Measurements from ENCODE around the gene LGALS3BP.
"Not testable (repeated sequence)": the region's sequence is repeated elsewhere in the genome, so short reads cannot be mapped to it uniquely, and the experiment has no call there.

Gene LGALS3BP

GRCh38 chr17:78962984-78963348, 16.8 kb downstream of the LGALS3BP start:
- DNase-seq (ENCODE audit: low read depth), result not testable (repeated sequence)

DNA sequence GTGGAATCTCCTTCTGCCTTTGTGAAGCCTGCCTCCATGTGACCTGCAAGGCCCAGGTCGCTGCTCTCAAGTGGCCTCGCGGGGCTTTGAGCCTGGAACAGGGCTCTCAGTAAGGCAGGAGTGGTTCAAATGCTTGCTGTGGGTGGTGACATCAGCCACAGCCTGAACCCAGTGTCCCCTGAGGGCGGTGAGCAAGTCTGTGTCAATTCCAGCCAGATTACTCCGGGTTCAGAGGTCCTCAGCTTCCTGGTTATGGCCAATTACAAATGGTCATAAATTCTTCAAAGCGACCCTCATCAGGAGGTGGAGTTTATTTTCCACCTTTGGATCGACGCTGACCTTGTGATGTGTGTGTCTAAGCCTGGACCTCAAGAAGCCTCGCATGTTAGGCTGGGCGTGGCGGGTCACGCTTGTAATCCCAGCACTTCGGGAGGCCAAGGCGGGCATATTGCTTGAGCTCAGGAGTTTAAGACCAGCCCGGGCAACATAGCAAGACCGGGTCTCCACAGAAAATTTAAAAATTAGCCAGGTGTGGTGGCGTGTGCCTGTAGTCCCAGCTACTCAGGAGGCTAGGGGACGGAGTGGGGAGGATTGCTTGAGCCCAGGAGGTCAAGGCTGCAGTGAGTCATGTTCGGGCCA, 17.3 kb downstream of the LGALS3BP start:
- DNase-seq (ENCODE audit: low read depth), result no peak

DNA sequence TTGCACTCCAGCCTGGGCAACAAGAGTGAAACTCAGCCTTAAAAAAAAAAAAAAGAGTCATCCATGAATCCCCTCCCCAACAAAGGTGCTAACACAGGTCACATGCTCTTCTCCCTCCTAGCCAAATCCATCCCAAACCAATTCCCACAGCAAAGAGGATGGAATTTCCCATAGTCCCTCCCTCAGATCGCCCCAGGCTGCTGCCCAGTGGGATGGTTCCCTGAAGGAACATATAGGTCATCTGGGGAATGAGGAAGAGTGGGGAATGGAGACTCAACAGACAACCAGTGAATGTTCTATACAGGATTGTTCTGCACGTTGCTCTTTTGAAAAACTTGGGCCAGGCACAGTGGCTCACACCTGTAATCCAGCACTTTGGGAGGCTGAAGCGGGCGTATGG, 18.2 kb downstream of the LGALS3BP start:
- no peak for DNase-seq (ENCODE audit: low read depth)

DNA sequence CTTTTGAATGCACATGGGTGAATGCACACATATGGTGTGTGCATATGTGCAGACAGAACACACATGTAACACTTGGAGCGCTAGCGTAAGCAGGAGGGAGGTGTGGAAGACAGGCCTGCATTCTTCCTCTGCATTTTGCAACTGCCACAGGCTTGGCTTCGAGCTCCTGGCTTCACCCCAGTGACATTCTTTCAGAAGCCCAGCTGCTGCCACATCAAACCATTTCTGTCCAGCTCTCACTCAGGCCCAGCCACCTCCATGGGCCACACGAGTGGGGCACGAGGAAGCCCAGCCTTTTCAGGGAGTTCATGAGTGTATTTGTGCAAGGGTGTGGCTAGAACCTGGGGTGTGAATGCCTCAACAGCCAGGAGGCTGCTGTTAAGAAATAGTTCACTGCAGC, 18.8 kb downstream of the LGALS3BP start:
- DNase-seq (ENCODE audit: low read depth), result no peak

DNA sequence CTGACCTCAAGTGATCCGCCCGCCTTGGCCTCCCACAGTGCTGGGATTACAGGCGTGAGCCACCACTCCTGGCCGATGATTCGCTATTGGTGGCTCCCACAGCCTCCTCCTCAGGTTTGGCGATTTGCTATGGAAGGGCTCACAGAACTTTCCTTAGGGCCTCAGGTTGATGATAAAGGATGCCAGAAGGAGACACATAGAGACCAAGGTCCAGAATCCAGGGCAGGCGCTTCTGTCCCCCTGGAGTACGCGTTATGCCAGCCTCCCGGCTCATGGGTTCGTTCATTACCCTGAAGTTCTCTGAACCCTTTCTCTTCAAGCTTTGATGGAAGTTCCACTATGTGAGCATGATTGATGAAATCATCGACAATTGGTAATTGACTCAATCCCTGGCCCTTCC, 19.9 kb downstream of the LGALS3BP start:
- no peak for DNase-seq (ENCODE audit: low read depth)

DNA sequence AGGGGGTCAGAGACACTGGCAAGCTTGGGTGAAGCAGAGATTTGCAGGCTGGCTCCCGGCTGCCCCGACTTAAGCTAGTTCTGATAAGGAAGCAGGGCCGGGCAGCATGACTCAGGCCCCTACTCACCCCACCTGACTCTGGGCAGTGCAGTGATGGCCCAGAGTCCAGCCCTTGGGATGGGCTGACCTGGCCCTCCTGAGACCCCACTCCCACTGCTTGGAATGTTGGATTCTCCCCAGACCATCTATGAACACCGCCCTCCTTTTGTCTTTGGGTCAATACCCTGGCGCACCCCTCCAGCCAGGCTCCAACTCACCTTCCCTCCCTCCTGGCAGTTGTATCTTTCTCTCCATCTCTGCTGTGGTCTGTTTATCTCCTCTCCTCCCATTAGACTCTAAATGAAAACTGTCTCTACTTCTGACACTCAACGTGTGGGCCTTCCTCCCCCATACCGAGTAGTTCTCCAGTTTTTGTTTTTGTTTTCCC, 21.0 kb downstream of the LGALS3BP start:
- no peak for DNase-seq (ENCODE audit: low read depth)

GRCh38 chr17:78957128-78957527, 22.6 kb downstream of the LGALS3BP start:
- DNase-seq (ENCODE audit: low read depth), result no peak

DNA sequence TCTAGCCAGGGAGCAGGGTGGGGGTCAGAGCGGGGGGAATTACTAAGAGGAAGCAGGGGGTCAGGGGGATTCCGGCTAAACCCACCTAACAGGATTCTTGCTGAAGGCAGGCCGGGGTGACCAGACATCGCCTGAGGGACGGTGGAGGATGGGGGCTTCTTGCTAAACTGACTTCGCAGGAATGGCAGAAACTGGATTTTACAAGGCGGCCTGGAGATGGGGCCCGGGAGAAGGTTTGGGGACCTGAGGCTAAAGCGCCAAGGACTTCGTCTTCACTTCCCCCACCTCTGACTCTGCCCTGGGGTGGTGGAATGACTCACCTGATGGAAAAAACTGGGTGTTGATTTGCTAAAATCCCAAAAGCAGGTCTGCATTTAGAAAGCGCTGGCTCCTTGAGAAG, 23.5 kb downstream of the LGALS3BP start:
- no peak for DNase-seq (ENCODE audit: low read depth)

DNA sequence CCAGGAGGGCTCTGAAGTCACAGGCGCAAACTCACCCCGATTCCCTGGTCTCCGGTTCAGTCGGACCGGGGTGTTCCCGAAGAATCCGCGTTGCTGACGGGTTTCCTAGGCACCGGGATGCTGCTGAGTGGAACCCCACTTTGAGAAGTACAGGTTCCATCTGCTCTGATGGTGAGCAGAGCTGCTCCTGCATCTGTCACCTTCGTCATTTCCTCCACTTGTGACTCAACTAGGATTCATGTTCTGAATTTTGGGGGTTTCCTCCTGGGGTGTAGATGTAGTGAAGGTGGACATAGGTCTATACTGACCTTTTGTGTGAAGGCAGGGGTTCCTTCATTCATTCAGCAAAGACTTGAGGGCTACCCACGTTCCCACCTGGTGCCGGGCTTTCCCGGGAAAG, 25.0 kb downstream of the LGALS3BP start:
- DNase-seq (ENCODE audit: low read depth), result no peak

DNA sequence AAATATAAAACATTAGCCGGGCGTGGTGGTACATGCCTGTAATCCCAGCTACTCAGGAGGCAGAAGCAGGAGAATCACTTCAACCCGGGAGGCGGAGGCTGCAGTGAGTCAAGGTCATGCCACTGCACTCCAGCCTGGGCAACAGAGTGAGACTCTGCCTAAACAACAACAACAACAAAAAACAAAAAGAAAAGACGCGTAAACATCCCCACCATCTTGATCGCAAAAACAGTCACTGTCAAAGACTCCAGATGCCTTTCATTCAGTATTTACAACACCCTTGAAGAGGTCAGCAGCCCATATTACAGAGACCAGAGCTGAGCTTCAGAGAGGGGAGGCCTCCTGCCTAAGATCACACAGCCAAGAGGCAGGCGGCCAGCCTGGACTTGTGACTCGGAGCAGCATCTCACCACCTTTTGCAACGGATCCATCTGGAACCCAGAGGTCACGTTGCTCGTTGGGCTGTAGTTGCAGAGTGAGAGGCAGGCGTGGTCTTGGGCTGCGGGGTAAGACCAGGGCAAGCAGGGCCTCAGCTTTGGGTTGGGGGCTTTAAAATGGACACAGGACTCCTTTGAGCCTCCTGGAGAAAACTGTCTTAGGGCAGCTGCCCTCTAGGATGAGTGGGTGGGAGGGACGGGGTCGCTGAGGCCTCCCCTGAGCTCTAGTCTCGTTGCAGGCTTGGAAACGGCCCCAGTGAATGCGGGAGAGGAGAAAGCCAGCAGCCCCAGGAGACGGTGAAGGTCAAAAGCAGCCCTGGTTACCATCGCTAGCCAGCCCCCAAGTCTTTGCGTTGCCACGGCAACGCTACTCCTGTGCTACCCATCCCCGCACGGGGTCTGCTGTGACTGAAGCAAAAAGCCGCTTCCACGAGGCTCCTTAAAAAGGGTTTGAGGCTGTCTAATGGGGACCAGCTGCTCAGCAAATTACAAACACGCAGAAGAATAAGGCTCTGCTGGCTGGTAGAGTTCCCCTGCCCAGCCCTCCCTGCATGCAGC, 26.1 kb downstream of the LGALS3BP start:
- DNase-seq (ENCODE audit: low read depth), result no peak

DNA sequence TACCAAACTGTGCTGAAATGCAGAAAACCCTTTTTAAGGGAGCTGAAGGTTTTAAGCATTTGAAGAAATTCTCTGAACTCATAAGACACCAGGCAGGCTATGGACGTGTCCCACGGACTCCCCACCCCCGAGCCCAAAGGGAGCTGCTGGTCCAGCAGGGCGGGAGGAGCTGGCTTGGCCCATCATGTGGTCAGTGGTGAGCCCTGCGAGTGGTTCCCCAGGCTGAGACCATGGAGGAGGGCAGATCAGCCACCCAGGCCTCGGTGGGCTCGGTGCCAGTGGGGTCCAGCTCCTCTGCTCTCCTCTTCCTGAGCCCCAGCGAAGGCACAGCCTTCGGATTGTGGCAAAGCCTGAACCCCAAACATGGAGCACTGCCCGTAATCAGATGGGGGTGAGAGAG, 27.0 kb downstream of the LGALS3BP start:
- DNase-seq (ENCODE audit: low read depth), result no peak

GRCh38 chr17:78951967-78952551, 27.7 kb downstream of the LGALS3BP start:
- no peak for DNase-seq (ENCODE audit: low read depth)

- DNase-seq (ENCODE audit: low read depth), result no peak
Observed at GRCh38 chr17:78950870-78951269, 28.9 kb downstream of the LGALS3BP start.

DNA sequence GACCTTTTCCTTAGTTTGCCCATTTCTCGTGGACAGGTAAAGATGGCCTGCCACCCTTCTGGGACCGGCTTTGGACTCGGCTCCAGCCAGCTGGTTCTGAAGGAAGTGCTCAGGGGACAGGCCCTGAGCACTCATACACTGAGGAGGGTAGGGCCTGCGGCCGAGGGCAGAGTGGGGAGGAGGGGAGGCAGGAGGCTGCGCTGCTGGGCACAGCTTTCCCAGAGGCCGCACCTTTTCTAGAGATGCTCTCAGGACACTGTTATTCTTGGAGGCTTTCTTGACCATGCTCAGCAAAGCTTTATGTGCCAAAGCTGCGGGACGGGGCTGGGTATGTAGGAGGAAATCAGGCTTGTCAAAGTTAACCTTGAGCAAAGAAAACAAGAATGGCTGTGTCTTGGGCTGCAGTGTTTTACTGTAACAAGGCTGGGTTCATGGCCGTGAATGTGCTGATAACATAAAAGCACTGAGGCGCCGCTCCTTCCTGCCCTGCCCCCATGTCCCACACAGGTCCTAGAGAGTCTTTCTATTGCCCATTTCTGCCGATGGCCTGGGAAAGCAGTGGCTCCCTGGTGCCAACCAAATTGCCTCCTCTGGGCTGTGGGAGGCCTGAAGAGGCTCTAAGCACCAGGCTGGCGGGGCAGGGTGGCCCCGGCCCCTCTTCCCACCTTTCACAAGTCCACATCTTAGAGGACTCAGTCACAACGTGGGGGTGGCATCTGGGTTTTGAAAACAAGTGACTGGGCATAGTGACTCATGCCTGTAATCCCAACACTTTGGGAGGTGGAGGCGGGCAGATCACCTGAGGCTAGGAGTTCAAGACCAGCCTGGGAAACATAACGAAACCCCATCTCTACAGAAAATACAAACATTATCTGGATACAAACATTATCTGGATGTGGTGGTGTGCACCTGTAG, 32.2 kb downstream of the LGALS3BP start:
- DNase-seq (ENCODE audit: low read depth), result no peak

DNA sequence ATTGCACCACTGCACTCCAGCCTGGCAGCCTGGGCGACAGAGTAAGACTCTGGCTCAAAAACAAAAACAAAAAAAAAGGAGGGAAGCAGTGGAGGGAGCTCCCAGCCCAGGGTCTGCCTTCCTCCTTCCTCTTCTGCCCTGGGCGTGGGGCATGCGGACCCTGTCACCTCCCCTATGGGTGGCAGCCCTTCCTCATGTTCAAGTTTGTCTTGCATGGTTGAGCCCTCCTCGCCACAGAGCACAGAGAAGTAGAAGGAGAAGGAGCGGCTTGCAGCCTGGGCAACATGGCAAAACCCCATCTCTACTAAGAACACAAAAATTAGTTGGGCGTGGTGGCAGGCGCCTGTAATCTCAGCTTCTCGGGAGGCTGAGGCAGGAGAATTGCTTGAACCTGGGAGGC, 33.1 kb downstream of the LGALS3BP start:
- no peak for DNase-seq (ENCODE audit: low read depth)

DNA sequence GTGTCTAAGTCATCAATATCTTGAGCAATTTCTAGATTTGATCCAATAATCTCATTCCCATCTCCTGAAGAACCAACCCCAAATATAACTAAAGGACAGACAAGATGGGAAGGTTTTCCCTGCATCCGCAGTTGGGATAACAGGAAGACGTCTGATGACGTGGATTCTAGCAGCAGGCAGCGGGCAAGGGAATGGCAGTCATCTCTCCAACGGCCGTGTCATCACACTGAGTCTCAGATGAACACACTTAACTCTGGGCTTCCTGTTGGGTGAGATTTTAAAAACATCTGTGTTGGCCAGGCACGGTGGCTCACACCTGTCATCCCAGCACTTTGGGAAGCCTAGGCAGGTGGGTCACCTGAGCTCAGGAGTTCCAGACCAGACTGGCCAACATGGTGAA, 33.6 kb downstream of the LGALS3BP start:
- DNase-seq (ENCODE audit: low read depth), result no peak

GRCh38 chr17:78945455-78945854, 34.3 kb downstream of the LGALS3BP start:
- DNase-seq (ENCODE audit: low read depth), result not testable (repeated sequence)

- DNase-seq (ENCODE audit: low read depth), result no peak
Observed at GRCh38 chr17:78944956-78945355, 34.8 kb downstream of the LGALS3BP start.

- no peak for DNase-seq (ENCODE audit: low read depth)
Observed at GRCh38 chr17:78944026-78944425, 35.7 kb downstream of the LGALS3BP start.

GRCh38 chr17:78940708-78941107, 39.0 kb downstream of the LGALS3BP start:
- no peak for DNase-seq (ENCODE audit: low read depth)

- DNase-seq (ENCODE audit: low read depth), result no peak
Observed at GRCh38 chr17:78940258-78940657, 39.5 kb downstream of the LGALS3BP start.

DNA sequence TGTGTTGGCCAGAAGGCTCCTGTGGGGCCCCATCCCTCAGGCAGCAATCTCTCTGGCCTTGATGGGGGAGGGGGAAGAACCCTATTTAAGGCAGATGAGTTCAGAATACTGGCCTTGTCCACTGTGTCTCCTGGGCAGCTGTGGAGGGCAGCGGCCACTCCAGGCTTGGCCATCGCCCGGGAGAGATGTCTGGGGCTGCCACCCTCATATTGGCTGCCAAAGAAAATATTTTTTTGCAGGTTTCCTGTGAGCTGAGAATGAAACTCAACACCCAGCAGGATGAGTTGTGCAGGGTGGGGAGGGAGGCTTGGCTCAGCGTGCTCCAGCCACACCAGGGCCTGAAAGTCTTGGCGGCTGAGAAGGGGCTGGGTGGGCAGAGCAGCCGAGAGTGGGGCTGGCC, 40.1 kb downstream of the LGALS3BP start:
- DNase-seq (ENCODE audit: low read depth), result no peak

Data from CMK (cell line).